Liver (tissue), 9 donors: ENCODE data around the gene AKNA. TPM values are rescaled to one million over a fixed set of nuclear protein-coding genes. Genes with fewer than 3 reads are reported as not detected.

ENCODE experiments used
- DNase-seq: peaks from one replicate; pipeline ENCODE4 v3.0.0-alpha.2; 2017; ENCODE audit warnings: low spot score
- H3K27ac ChIP-seq, 2 donors: one replicate each; pipeline ENCODE4 v1.7.0; 2013; ENCODE audit warnings: inconsistent platforms in 2 of 2, low read length in 2 of 2, control low read depth in 1 of 2, low read depth in 1 of 2, mild to moderate bottlenecking in 1 of 2
- H3K27me3 ChIP-seq, 4 donors: one replicate each; pipeline versions ENCODE4 v1.6.1 to v1.7.0; 2013; ENCODE audit warnings: low read length in 3 of 4, inconsistent platforms in 1 of 4, mild to moderate bottlenecking in 1 of 4, moderate library complexity in 1 of 4; ENCODE audit not compliant: control insufficient read depth in 4 of 4, insufficient read depth in 4 of 4
- H3K36me3 ChIP-seq, 4 donors: one replicate each; pipeline versions ENCODE4 v1.6.1 to v1.7.0; 2013; ENCODE audit warnings: low read length in 3 of 4, mild to moderate bottlenecking in 3 of 4, low read depth in 1 of 4, moderate library complexity in 1 of 4; ENCODE audit not compliant: control insufficient read depth in 4 of 4, insufficient read depth in 3 of 4
- H3K4me1 ChIP-seq, 4 donors: one replicate each; pipeline versions ENCODE4 v1.6.1 to v1.7.0; 2013; ENCODE audit warnings: low read length in 3 of 4, mild to moderate bottlenecking in 3 of 4, moderate library complexity in 1 of 4; ENCODE audit not compliant: control insufficient read depth in 4 of 4, insufficient read depth in 4 of 4
- H3K4me3 ChIP-seq, 3 donors: one replicate each; pipeline versions ENCODE4 v1.6.1 to v1.7.0; 2013; ENCODE audit warnings: low read length in 3 of 3, control low read depth in 1 of 3, low read depth in 1 of 3, mild to moderate bottlenecking in 1 of 3
- H3K9ac ChIP-seq, 2 donors: one replicate each; pipeline ENCODE4 v1.7.0; 2013; ENCODE audit warnings: low read length in 2 of 2, mild to moderate bottlenecking in 2 of 2, moderate library complexity in 2 of 2, control low read depth in 1 of 2, low read depth in 1 of 2
- H3K9me3 ChIP-seq, 4 donors: one replicate each; pipeline versions ENCODE4 v1.6.1 to v1.7.0; 2013; ENCODE audit warnings: low read length in 3 of 4; ENCODE audit not compliant: control insufficient read depth in 4 of 4
- ATF3 ChIP-seq: IDR thresholded peaks from 2 replicates; pipeline ENCODE4 v1.6.1; 2016; ENCODE audit warnings: antibody characterized with exemption
- CTCF ChIP-seq: fragments of 150-350 bp; IDR thresholded peaks from 2 replicates; pipeline ENCODE4 v1.5.1; 2017; ENCODE audit warnings: improper control_type of control experiment, low read depth, low read length; ENCODE audit not compliant: missing input control
- EGR1 ChIP-seq, 2 donors: IDR thresholded peaks; 2 replicates each; pipeline ENCODE4 v1.6.1; 2016 to 2018; ENCODE audit warnings: antibody characterized with exemption in 2 of 2, low read depth in 2 of 2
- FOXA1 ChIP-seq: IDR thresholded peaks from 2 replicates; pipeline ENCODE4 v1.6.1; 2016; ENCODE audit warnings: antibody characterized with exemption
- FOXA2 ChIP-seq: IDR thresholded peaks from 2 replicates; pipeline ENCODE4 v1.6.1; 2016; ENCODE audit warnings: antibody characterized with exemption
- GABPA ChIP-seq, 2 donors: IDR thresholded peaks in 1 of 2; conservative IDR thresholded peaks in 1 of 2; 2 replicates each; pipeline ENCODE4 v1.6.1; 2016; ENCODE audit warnings: antibody characterized with exemption in 2 of 2, mild to moderate bottlenecking in 1 of 2, moderate library complexity in 1 of 2
- HNF4A ChIP-seq, 2 donors: conservative IDR thresholded peaks; 2 replicates each; pipeline ENCODE4 v1.6.1; 2016; ENCODE audit warnings: antibody characterized with exemption in 2 of 2, mild to moderate bottlenecking in 2 of 2
- HNF4G ChIP-seq: IDR thresholded peaks from 2 replicates; pipeline ENCODE4 v1.6.1; 2016; ENCODE audit warnings: antibody characterized with exemption
- JUND ChIP-seq, 2 donors: IDR thresholded peaks; 2 replicates each; pipeline ENCODE4 v1.6.1; 2016; ENCODE audit warnings: antibody characterized with exemption in 2 of 2
- MAX ChIP-seq: IDR thresholded peaks from 2 replicates; pipeline ENCODE4 v1.6.1; 2016; ENCODE audit warnings: antibody characterized with exemption
- RAD21 ChIP-seq, 2 donors: IDR thresholded peaks; 2 replicates each; pipeline ENCODE4 v1.6.1; 2016; ENCODE audit warnings: antibody characterized with exemption in 2 of 2, mild to moderate bottlenecking in 2 of 2
- REST ChIP-seq: IDR thresholded peaks from 2 replicates; pipeline ENCODE4 v1.6.1; 2016; ENCODE audit warnings: antibody characterized with exemption, mild to moderate bottlenecking
- TAF1 ChIP-seq: conservative IDR thresholded peaks from 2 replicates; pipeline ENCODE4 v1.6.1; 2016; ENCODE audit warnings: antibody characterized with exemption, mild to moderate bottlenecking
- YY1 ChIP-seq: IDR thresholded peaks from 2 replicates; pipeline ENCODE4 v1.6.1; 2016; ENCODE audit warnings: antibody characterized with exemption, mild to moderate bottlenecking
- ZBTB33 ChIP-seq: IDR thresholded peaks from 2 replicates; pipeline ENCODE4 v1.6.1; 2016; ENCODE audit warnings: antibody characterized with exemption
- WGBS: extraction: QIAGEN DNeasy Blood & Tissue Kit; methylation state at CpG from one replicate; pipeline ENCODE4 v1.1.7; 2013; 5-methylcytosine and 5-hydroxymethylcytosine counted together
- polyA plus RNA-seq, 2 donors: library from polyadenylated mRNA; stranded (reverse) in 1 of 2; unstranded in 1 of 2; fragments of 200-250 nt in 1 of 2; fragments of >200 nt in 1 of 2; fragmentation: Nextera tagmentation in 1 of 2; extraction: Ambion mirVana in 1 of 2; gene quantifications; one replicate each; pipeline versions ENCODE4 v1.2.1 to v1.2.3, GENCODE V29; 2013 to 2015
- total RNA-seq, 2 donors: library from RNA; depleted of rRNA; stranded (reverse); fragments of >200 nt; gene quantifications; one replicate each; pipeline ENCODE4 v1.2.3, GENCODE V29; 2014
- donor health status: healthy.
- donor health status: healthy.
- donor health status: healthy.
- donor health status: healthy.
- donor health status: healthy.

AKNA gene
- total and polyA plus RNA-seq, 4 donors, result 4.2 to 31.7 (median 6.9) TPM

- H3K27ac ChIP-seq, result no peak overlapping the region
- DNase-seq, result no peak
- WGBS, result 92% methylated on average over 6 of the region's 6 CpGs
- H3K9ac ChIP-seq, result no peak overlapping the region
- H3K36me3 ChIP-seq, result peaks cover 15 to 65% (median 46%) of the 10 kb centered on the region in 4 donors
- H3K27me3 ChIP-seq, result no peaks in the 10 kb centered on the region
- no peak for TF ChIP-seq GABPA (IDR thresholded peaks at IDR 0.05 in 1 of 2, conservative IDR thresholded peaks at IDR 0.05 in 1 of 2)
- TF ChIP-seq FOXA1, result no peak
- TF ChIP-seq ZBTB33, result no peak
- TF ChIP-seq JUND (IDR thresholded peaks at IDR 0.05), result no peak
- no peak overlapping the region for H3K4me3 ChIP-seq
- H3K4me1 ChIP-seq, result no peaks in the 10 kb centered on the region
- no peaks in the 10 kb centered on the region for H3K9me3 ChIP-seq
Observed at GRCh38 chr9:114356792-114357191, 31.0 kb downstream of the AKNA start.

- Histone ChIP-seq H3K27ac (no peak overlapping the region), H3K36me3 (peaks cover 14 to 55% (median 39%) of the 10 kb centered on the region in 4 donors), H3K4me1 (peaks cover 0 to 5% (median 0%) of the 10 kb centered on the region in 4 donors), H3K9me3 (no peaks in the 10 kb centered on the region), H3K9ac (no peak overlapping the region), H3K4me3 (no peak overlapping the region), H3K27me3 (no peaks in the 10 kb centered on the region)
- TF ChIP-seq FOXA2, result no peak
- TF ChIP-seq TAF1, result no peak
- TF ChIP-seq RAD21 (IDR thresholded peaks at IDR 0.05), result no peak
- no peak for TF ChIP-seq ZBTB33
- no peak for TF ChIP-seq HNF4A (conservative IDR thresholded peaks at IDR 0.05)
- TF ChIP-seq EGR1 (IDR thresholded peaks at IDR 0.05; ENCODE audit: low read depth in 2 of 2), result no peak
- TF ChIP-seq MAX, result no peak
- TF ChIP-seq CTCF, result no peak
- no peak for TF ChIP-seq YY1
- TF ChIP-seq REST, result no peak
- TF ChIP-seq FOXA1, result no peak
- TF ChIP-seq ATF3, result no peak
- TF ChIP-seq HNF4G, result no peak
- no peak for TF ChIP-seq GABPA (IDR thresholded peaks at IDR 0.05 in 1 of 2, conservative IDR thresholded peaks at IDR 0.05 in 1 of 2)
- WGBS, result 93% methylated on average over 6 of the region's 6 CpGs
- DNase-seq, result no peak
Observed at GRCh38 chr9:114355821-114356220, 32.0 kb downstream of the AKNA start.
